ENCODE measurements around the gene FAM25G.
"Not testable (repeated sequence)": the region's sequence is repeated elsewhere in the genome, so short reads cannot be mapped to it uniquely, and the experiment has no call there.

FAM25G gene

DNA sequence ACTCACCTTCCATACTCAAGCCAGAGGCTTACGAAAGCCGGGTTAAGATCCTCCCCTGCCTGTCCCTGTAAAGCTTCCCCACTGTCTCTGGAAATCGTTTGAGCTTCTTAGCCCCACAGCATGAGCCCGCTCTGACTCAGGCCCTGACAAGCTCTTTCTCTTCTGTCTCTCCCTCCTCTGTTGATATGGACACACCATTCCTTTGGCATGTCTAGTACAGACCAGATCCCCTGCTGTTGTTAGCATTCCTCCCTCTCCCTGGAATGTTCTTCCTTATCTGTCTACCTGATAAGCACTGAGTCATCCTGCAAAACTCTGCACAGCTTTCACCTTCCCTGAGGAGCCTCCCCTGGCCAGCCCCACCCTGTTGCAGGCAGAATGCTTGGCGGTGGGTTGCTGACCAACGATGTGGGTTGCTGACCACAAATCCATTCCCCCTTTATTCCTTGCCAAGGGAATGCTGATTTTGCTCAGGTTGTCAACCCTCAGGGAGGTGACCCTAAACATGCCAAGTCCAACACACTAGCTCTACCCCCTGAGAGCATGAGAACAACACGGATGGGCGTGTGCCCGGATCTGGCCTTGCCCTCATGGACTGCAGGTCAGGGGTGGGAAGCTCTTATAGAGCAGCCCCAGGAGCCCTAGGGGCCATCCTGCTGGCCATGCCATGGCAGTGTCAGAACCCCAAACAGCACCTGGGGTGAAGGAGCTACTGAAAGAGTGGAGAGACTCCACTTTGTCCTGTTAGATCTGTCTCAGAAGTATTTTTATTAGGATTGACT lies 28.7 kb downstream of the FAM25G start:
- not testable (repeated sequence) for DNase-seq

DNA sequence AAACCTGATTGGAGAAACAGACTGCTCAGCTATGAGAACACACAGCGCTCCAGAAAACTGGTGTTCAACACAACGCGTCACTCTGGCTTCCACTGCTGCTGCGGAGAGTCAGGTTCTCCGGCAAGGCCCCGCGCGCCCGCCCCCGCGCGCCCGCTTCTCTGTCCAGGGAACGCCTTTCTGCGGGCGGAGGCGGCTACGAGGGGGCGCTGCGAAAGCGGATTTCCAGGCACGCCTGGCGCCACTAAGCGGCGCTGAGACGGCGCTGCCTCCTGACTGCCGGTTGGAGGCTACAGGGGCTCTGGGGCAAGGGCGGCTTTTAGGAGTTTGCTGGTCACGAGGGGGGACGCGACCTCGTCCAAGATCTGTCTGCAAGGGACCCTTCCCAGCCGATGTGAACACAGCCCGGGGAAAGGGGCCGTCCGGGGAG lies 30.2 kb downstream of the FAM25G start:
- peak; percentile 65 for DNase-seq

DNA sequence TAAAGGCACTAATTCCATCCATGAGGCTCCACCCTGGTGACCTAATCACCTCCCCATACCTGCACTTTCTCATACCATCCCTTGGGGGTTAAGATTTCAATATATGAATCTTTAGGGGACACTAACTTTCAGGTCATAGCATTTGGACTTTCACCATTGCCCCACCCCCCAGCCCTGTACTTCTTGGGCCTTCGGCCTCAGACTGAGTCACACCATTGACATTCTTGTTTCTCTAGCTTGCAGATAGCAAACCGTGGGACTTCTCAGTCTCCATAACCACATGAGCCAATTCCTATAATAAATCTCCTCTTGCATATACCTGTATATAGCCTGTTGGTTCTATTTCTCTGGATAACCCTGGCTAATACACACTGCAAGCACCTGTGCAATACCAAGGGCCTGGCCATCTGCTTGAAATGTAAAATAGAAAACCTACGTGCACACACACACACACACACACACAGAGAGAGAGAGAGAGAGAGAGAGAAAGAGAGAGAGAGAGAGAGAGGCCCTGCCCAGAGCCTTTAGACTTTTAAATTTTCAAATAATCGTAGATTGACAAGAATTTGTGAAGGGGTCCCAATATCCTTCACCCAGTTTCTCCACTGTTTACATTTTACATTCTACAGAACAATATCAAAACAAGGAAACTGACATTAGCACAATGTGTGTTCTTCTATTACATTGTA lies 32.9 kb downstream of the FAM25G start:
- peak; percentile 72 for DNase-seq

GRCh38 chr10:47457826-47458225 lies 33.7 kb downstream of the FAM25G start:
- DNase-seq, result no peak

DNA sequence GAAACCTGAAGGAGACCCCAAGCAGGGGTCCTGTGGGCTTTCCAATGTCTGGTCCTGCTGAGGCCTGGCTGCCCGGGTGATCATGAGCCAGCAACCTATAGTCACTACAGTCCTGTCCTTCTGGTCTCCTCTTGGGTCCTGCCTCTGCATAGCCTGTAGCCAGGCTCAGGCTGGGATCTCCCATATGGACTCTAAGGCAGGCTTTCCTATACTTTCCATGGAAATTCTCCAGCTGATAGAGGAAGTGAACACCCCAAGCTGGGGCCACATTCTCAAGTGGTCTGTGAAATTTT lies 34.0 kb downstream of the FAM25G start:
- DNase-seq, result peak; percentile 29

GRCh38 chr10:47456794-47457527 lies 34.5 kb downstream of the FAM25G start:
- no peak for DNase-seq

DNA sequence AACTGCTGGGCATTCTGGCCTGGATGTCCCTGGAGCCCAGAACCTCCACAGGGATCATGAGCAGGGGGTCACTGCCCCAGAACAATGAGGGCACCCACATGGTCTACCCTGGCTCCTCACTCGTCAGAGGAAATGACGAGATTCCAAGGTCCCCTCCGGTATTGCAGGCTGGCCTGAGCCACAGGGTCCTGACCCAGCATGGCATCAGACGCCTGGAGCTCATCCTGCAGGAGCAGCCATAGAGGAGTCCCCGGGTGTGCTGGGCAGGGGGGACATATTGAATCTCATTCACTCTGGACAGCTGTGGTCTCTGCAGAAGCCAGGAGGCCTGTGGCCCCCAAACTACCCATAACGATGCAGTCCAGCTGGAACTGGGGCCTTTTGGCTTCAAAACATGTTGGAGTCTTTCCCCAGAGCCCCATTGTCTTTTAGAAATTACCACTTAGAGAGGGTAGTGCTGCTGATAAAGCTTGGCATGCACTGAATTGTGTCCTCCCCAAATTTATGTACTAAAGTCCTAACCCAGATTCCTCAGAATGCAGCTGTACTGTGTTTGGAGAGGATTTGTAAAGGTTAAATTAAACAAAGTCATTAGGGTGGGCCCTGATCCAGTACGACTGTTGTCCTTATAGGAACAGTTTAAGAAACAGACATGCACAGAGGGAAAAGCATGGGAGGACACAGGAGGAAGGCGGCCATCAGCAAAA lies 35.3 kb downstream of the FAM25G start:
- DNase-seq, result no peak

- DNase-seq, result not testable (repeated sequence)
Measured at GRCh38 chr10:47455350-47456078, 36.0 kb downstream of the FAM25G start.

- no peak for DNase-seq
Measured at GRCh38 chr10:47454780-47455058, 36.8 kb downstream of the FAM25G start.

- no peak for DNase-seq
Measured at GRCh38 chr10:47454008-47454779, 37.3 kb downstream of the FAM25G start.

- no peak for DNase-seq
Measured at GRCh38 chr10:47453141-47454007, 38.1 kb downstream of the FAM25G start.

DNA sequence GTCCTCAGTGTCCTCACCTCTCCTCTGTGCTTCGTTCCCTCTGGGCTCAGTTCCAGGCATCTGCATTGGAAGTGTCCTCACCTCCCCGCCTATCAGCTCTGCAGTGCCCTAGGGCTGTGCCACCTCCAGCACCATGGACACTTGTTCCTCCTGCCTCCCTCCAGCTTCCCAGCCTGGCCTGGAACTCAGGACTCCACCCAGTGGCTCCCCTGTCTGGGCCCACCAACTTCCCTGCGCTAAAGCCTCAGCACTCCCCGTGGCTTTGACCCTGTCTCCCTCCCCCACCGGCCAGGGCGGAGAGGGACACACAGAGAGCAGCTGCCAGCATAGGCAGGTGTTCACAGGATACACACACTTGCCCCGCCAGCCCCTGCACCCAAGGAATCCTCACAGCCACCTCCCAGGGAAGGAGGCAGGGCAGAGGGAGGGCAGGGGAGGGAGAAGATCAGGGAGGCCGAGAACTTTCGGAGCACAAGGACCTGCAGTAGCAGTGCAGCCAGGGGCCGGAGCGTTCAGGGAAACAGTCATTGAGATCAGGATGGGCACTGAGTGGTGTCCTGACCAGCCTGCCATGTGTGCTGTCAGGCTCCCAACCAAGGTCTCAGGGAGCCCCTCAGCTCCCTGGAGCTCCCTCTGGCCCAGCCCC lies 38.9 kb downstream of the FAM25G start:
- no peak for DNase-seq

DNA sequence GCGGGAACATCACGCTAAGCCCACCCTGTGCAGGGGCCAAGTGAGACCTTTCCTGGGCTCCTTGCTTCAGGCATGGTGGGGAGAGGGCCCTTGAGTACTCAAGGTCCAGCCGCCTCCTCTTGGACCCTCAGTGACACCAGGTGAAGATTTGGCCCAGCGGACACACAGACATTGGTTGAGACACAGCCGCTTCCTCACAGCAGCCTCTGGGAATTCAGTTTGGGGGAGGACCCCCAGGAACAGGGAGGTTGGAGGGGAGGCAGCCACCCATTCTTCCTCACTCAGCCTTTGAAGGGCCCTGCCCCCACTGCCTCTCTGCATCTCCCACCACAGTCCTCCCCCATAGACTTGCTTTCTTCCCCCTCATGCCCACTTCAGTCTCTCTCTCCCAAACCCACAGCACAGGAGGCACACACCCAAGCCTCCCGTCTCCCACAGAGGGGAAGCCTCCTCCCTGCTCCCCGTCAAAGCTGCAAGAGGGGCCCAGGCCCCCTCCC lies 39.5 kb downstream of the FAM25G start:
- no peak for DNase-seq

DNA sequence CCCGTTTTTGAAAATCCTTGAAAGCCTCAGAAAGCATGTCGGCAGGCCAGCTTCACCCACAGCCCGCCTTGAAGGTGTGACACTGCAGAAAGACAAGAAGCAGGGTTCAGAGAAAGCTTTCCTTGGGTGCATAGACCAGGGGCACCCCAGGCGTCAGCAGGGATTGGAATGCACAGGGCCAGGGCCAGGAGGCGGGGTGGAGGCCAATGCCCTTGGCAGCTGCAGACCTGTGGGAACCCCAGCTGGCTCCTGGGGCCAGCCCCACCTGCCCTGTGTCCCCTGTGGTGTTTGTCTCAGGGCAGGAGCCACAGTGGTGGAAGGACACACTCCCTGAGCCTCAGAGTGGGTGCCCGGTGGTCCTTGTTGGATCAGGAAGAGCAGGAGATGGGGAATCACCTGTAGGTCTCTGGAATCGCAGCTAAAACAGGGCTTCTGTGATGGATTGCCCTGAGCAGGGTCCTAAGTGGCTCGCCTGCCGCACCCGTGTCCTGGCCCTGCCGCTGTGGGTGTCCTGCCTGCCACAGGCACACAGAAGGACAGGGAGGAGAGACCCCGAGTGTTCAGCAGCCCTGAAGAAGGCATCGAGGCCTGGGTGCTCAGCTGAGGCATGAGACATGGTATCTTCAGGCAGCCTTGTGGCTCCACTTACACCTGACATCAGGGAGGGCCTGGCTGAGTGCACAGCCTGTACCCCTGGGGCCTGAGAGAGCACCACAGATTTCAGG lies 40.1 kb downstream of the FAM25G start:
- no peak for DNase-seq

DNA sequence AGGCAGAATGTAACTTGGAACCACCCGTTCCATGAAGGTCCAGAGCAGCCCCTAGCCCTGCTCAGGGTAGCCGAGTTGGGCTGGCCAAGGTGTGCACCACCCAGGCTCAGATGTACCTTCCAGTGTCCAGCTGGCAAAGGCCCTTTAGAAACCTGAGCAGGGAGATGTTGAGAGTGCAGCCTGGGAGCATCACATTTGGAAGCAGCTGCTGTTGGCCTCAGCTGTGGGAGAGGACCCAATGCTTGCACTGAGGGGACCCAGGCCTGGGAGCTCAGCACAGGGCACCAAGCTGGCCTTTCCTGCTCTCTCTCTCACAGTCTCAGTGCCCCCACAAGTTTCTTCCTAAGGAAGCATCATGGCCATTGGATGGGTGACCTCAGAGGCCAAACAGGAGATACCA lies 41.1 kb downstream of the FAM25G start:
- no peak for DNase-seq

GRCh38 chr10:47449979-47450378 lies 41.5 kb downstream of the FAM25G start:
- no peak for DNase-seq

DNA sequence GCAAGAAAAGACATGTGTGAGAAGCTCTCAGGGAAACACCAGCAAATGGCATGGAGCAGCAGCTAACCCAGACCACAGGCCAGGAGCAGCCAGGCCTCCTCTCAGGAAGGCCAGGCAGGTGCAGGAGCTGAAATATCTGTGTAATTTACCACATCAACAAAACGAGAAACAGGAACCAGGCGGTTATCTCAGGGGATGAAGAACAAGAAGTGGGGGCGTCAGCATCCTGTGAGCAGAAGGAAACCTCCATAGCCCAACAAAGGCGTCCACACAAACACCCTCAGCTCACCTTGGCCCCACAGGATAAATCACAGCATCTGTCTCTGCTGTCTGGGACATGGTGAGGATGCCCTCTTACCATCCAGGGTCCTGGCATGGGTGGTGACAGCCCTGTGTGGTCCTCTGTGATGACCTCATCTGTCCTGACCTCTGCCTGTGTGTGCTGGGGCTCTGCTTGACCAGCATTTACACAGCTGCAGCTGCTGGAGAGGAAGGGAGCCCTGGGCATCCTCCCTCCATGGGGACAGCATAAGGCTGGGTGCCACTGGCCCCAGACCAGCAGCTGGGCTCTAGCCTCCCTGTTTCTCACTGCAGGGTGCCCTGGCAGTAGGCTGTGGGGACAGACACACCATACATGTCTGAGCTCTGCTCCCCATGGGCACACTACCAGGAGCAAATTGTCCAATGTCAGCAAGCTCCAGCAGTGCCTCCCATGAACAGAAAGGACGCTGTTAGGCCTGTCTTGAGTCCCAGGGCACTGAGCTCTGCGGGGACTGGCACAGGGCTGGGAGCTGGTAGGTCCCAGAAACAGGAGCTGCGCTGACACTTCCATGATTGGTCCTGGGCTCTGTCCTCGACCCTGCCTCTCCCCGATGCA lies 42.2 kb downstream of the FAM25G start:
- DNase-seq, result no peak

DNA sequence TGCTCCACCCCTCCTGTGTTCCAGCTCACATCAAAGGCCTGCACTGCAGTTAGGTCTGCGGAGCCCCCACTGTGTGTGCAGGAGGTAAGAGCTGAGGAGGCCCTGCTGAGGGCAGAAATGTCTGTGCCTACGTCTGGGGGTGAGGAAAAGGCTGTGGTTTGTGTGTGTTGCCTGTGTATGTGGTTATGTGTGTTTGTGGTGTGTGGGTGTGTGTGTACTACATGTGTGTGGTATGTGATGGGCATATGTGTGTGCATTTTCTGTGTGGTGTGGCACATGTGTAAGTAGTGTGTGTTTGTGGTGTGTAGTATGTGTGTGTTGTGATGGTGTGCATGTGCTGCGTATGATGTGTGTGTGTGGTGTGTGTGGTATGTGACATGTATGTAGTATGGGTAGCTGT lies 43.8 kb downstream of the FAM25G start:
- no peak for DNase-seq

GRCh38 chr10:47447209-47447608 lies 44.3 kb downstream of the FAM25G start:
- no peak for DNase-seq
